WTC11 (cell line): Measurements from ENCODE around the gene GARRE1.

Experiments used
- CTCF ChIP-seq: fragments of 200-600 bp; IDR thresholded peaks from 2 replicates; pipeline ENCODE4 v1.8.0; 2022; ENCODE audit warnings: antibody characterized with exemption
- E2F4 ChIP-seq: sonication (generic); formaldehyde crosslinking; IDR thresholded peaks from 2 replicates; pipeline ENCODE4 v1.8.1; 2022; ENCODE audit warnings: low read depth, mild to moderate bottlenecking, moderate library complexity, missing genetic modification reagents, borderline replicate concordance
- FOXP1 ChIP-seq: sonication (generic); formaldehyde crosslinking; IDR thresholded peaks from 2 replicates; pipeline ENCODE4 v1.8.0; 2022; ENCODE audit warnings: missing genetic modification reagents, mild to moderate bottlenecking, moderate library complexity, borderline replicate concordance

- no peak for TF ChIP-seq CTCF
- TF ChIP-seq FOXP1 (CRISPR knock-in tag), result no peak
- no peak for TF ChIP-seq E2F4
Observed at GRCh38 chr19:34229721-34230120, 24.6 kb upstream of the GARRE1 start.
